A172 (cell line): ENCODE data around the gene GALK2. TPM values are rescaled to one million over a fixed set of nuclear protein-coding genes. Genes with fewer than 3 reads are reported as not detected.
"Not testable (repeated sequence)": the region's sequence is repeated elsewhere in the genome, so short reads cannot be mapped to it uniquely, and the experiment has no call there.

Source experiments
- DNase-seq: peaks from one replicate; pipeline ENCODE4 v3.0.0-alpha.2; 2015; ENCODE audit warnings: low spot score
- total RNA-seq: library from RNA; depleted of rRNA; stranded (reverse); fragments of >200 nt; shearing (Covaris generic); gene quantifications from 2 replicates; pipeline ENCODE4 v1.2.3, GENCODE V29; 2014

The GALK2 gene
- total RNA-seq, 1 experiment from 2014 or later = 25.7 TPM

GRCh38 chr15:49223536-49224274, 53.7 kb downstream of the GALK2 start:
- DNase-seq = no peak

GRCh38 chr15:49225572-49226281, 55.7 kb downstream of the GALK2 start:
- no peak for DNase-seq

GRCh38 chr15:49227602-49228001, 57.6 kb downstream of the GALK2 start:
- DNase-seq = no peak

- no peak for DNase-seq
Measured at GRCh38 chr15:49229922-49230321, 59.9 kb downstream of the GALK2 start.

GRCh38 chr15:49232236-49232806, 62.3 kb downstream of the GALK2 start:
- no peak for DNase-seq

- DNase-seq = peak; percentile 67
Measured at GRCh38 chr15:49235446-49236124, 65.5 kb downstream of the GALK2 start.

GRCh38 chr15:49236869-49237268, 66.8 kb downstream of the GALK2 start:
- no peak for DNase-seq

GRCh38 chr15:49238342-49238741, 68.3 kb downstream of the GALK2 start:
- no peak for DNase-seq

- DNase-seq = no peak
Measured at GRCh38 chr15:49239105-49239504, 69.1 kb downstream of the GALK2 start.

- peak; percentile 75 for DNase-seq
Measured at GRCh38 chr15:49242820-49243219, 72.8 kb downstream of the GALK2 start.

GRCh38 chr15:49247556-49248110, 77.6 kb downstream of the GALK2 start:
- no peak for DNase-seq

- DNase-seq = no peak
Measured at GRCh38 chr15:49248291-49248690, 78.2 kb downstream of the GALK2 start.

GRCh38 chr15:49255966-49256759, 86.1 kb downstream of the GALK2 start:
- DNase-seq = no peak

GRCh38 chr15:49265117-49265516, 95.1 kb downstream of the GALK2 start:
- DNase-seq = not testable (repeated sequence)

GRCh38 chr15:49265911-49266310, 95.9 kb downstream of the GALK2 start:
- no peak for DNase-seq

GRCh38 chr15:49270541-49271421, 100.7 kb downstream of the GALK2 start:
- no peak for DNase-seq

GRCh38 chr15:49273734-49274318, 103.8 kb downstream of the GALK2 start:
- DNase-seq = no peak

- DNase-seq = no peak
Measured at GRCh38 chr15:49278751-49279150, 108.7 kb downstream of the GALK2 start.

GRCh38 chr15:49279521-49280456, 109.7 kb downstream of the GALK2 start:
- DNase-seq = no peak
